Measurements from ENCODE around the gene ERC2.

Gene ERC2

GRCh38 chr3:55711646-55712045 is 756.6 kb downstream of the ERC2 start:
- no peak for DNase-seq (ENCODE audit: low spot score)

GRCh38 chr3:55709411-55710012 is 758.8 kb downstream of the ERC2 start:
- DNase-seq (ENCODE audit: low spot score): no peak

GRCh38 chr3:55708921-55709320 is 759.3 kb downstream of the ERC2 start:
- no peak for DNase-seq (ENCODE audit: low spot score)

GRCh38 chr3:55708242-55708641 is 760.0 kb downstream of the ERC2 start:
- DNase-seq (ENCODE audit: low spot score): no peak

GRCh38 chr3:55704521-55704920 is 763.7 kb downstream of the ERC2 start:
- DNase-seq (ENCODE audit: low spot score): no peak

GRCh38 chr3:55702822-55703221 is 765.4 kb downstream of the ERC2 start:
- no peak for DNase-seq (ENCODE audit: low spot score)

GRCh38 chr3:55701997-55702396 is 766.3 kb downstream of the ERC2 start:
- no peak for DNase-seq (ENCODE audit: low spot score)

- no peak for DNase-seq (ENCODE audit: low spot score)
Measured at GRCh38 chr3:55698831-55699230, 769.4 kb downstream of the ERC2 start.

GRCh38 chr3:55697177-55697865 is 770.9 kb downstream of the ERC2 start:
- no peak for DNase-seq (ENCODE audit: low spot score)

GRCh38 chr3:55692957-55693558 is 775.2 kb downstream of the ERC2 start:
- DNase-seq (ENCODE audit: low spot score): peak; percentile 19

- no peak for DNase-seq (ENCODE audit: low spot score)
Measured at GRCh38 chr3:55692295-55692956, 775.8 kb downstream of the ERC2 start.

- no peak for DNase-seq (ENCODE audit: low spot score)
Measured at GRCh38 chr3:55691141-55691540, 777.1 kb downstream of the ERC2 start.

GRCh38 chr3:55690726-55691125 is 777.5 kb downstream of the ERC2 start:
- DNase-seq (ENCODE audit: low spot score): no peak

GRCh38 chr3:55690177-55690576 is 778.1 kb downstream of the ERC2 start:
- no peak for DNase-seq (ENCODE audit: low spot score)

- DNase-seq (ENCODE audit: low spot score): no peak
Measured at GRCh38 chr3:55688154-55688553, 780.1 kb downstream of the ERC2 start.

GRCh38 chr3:55687526-55687925 is 780.7 kb downstream of the ERC2 start:
- DNase-seq (ENCODE audit: low spot score): no peak

GRCh38 chr3:55686426-55687254 is 781.6 kb downstream of the ERC2 start:
- no peak for DNase-seq (ENCODE audit: low spot score)

GRCh38 chr3:55683666-55684270 is 784.5 kb downstream of the ERC2 start:
- DNase-seq (ENCODE audit: low spot score): no peak

- DNase-seq (ENCODE audit: low spot score): no peak
Measured at GRCh38 chr3:55682461-55682860, 785.8 kb downstream of the ERC2 start.

- no peak for DNase-seq (ENCODE audit: low spot score)
Measured at GRCh38 chr3:55678546-55679216, 789.6 kb downstream of the ERC2 start.

- no peak for DNase-seq (ENCODE audit: low spot score)
Measured at GRCh38 chr3:55676643-55677042, 791.6 kb downstream of the ERC2 start.

All from AG08396 (cell line).